MM.1S (cell line): ENCODE data around the gene SDK1.

ENCODE experiments used
- DNase-seq: peaks from one replicate; pipeline ENCODE4 v3.0.0-alpha.2; 2015
- H2AFZ ChIP-seq: fragments of 300-600 bp; sonication (generic); 2 replicates; pipeline ENCODE4 v1.6.0; 2016; ENCODE audit warnings: antibody characterized with exemption, low read length
- H3F3A ChIP-seq: fragments of 300-600 bp; sonication (generic); 2 replicates; pipeline ENCODE4 v1.6.1; 2016; ENCODE audit warnings: mild to moderate bottlenecking, antibody characterized with exemption, low read length, moderate library complexity, mixed read lengths; ENCODE audit not compliant: insufficient read depth
- H3K27ac ChIP-seq: fragments of 300-600 bp; sonication (generic); 2 replicates; pipeline ENCODE4 v1.5.1; 2016; ENCODE audit warnings: mild to moderate bottlenecking, low read length
- H3K27me3 ChIP-seq: fragments of 300-600 bp; sonication (generic); replicated peaks from 2 replicates; pipeline ENCODE4 v1.6.0; 2016; ENCODE audit warnings: low read length; ENCODE audit not compliant: insufficient read depth
- H3K36me3 ChIP-seq: fragments of 300-600 bp; sonication (generic); replicated peaks from 2 replicates; pipeline ENCODE4 v1.6.1; 2016; ENCODE audit warnings: mild to moderate bottlenecking, low read length, mixed read lengths; ENCODE audit not compliant: insufficient read depth
- H3K4me1 ChIP-seq: fragments of 300-600 bp; sonication (generic); 2 replicates; pipeline ENCODE4 v1.6.1; 2016; ENCODE audit warnings: low read length, mixed read lengths
- H3K4me2 ChIP-seq: fragments of 300-600 bp; sonication (generic); 2 replicates; pipeline ENCODE4 v1.6.0; 2016; ENCODE audit warnings: low read depth, low read length
- H3K4me3 ChIP-seq: fragments of 300-600 bp; sonication (generic); 2 replicates; pipeline ENCODE4 v1.5.1; 2016; ENCODE audit warnings: low read length, mixed read lengths
- H3K79me2 ChIP-seq: fragments of 300-600 bp; sonication (generic); 2 replicates; pipeline ENCODE4 v1.6.1; 2016; ENCODE audit warnings: mixed run types, low read length, mixed read lengths
- H3K9ac ChIP-seq: fragments of 300-600 bp; sonication (generic); 2 replicates; pipeline ENCODE4 v1.6.1; 2016; ENCODE audit warnings: low read length, mixed read lengths
- H3K9me2 ChIP-seq: fragments of 300-600 bp; sonication (generic); replicated peaks from 2 replicates; pipeline ENCODE4 v1.6.1; 2016; ENCODE audit warnings: mild to moderate bottlenecking, low read length, mixed read lengths; ENCODE audit not compliant: insufficient read depth
- H3K9me3 ChIP-seq: fragments of 300-600 bp; sonication (generic); replicated peaks from 2 replicates; pipeline ENCODE4 v1.6.1; 2016; ENCODE audit warnings: mild to moderate bottlenecking, low read length, mixed read lengths; ENCODE audit not compliant: insufficient read depth
- H4K20me1 ChIP-seq: fragments of 300-600 bp; sonication (generic); 2 replicates; pipeline ENCODE4 v1.6.1; 2016; ENCODE audit warnings: mild to moderate bottlenecking, low read length, moderate library complexity, mixed read lengths; ENCODE audit not compliant: insufficient read depth
- EZH2 ChIP-seq: fragments of 300-600 bp; sonication (generic); optimal IDR thresholded peaks from 2 replicates; pipeline ENCODE3; 2017; ENCODE audit warnings: low read depth, mild to moderate bottlenecking, antibody characterized with exemption, low read length, mixed read lengths
- EZH2phosphoT487 ChIP-seq: fragments of 300-600 bp; sonication (generic); IDR thresholded peaks from 2 replicates; pipeline ENCODE4 v1.6.1; 2018; ENCODE audit warnings: antibody characterized with exemption, low read length
- TF ChIP-seq, protein P1 (sequence below): fragments of 300-600 bp; sonication (generic); IDR thresholded peaks from 2 replicates; pipeline ENCODE4 v1.5.1; 2016; ENCODE audit warnings: antibody characterized with exemption, low read length, mixed read lengths

The SDK1 gene

DNA sequence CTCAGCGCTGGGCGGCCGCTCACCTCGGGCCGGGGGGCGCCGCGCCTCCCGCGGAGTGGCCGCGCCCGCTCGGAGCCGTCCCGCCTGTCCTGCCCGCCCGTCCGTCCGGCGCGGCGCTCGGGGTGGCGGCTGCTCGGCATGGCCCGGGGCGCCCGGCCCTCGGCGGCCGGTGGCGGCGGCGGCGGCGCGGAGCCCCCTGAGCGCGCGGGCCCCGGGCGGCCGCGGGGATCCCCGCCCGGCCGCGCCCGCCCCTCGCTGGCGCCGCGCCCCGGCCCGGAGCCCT is 338 bp downstream of the SDK1 start:
- DNase-seq: no peak
- H3K27me3 ChIP-seq: no peaks in the 10 kb centered on the region
- no peak overlapping the region for H3K27ac ChIP-seq
- TF ChIP-seq EZH2phosphoT487: no peak
- TF ChIP-seq, protein P1, sequence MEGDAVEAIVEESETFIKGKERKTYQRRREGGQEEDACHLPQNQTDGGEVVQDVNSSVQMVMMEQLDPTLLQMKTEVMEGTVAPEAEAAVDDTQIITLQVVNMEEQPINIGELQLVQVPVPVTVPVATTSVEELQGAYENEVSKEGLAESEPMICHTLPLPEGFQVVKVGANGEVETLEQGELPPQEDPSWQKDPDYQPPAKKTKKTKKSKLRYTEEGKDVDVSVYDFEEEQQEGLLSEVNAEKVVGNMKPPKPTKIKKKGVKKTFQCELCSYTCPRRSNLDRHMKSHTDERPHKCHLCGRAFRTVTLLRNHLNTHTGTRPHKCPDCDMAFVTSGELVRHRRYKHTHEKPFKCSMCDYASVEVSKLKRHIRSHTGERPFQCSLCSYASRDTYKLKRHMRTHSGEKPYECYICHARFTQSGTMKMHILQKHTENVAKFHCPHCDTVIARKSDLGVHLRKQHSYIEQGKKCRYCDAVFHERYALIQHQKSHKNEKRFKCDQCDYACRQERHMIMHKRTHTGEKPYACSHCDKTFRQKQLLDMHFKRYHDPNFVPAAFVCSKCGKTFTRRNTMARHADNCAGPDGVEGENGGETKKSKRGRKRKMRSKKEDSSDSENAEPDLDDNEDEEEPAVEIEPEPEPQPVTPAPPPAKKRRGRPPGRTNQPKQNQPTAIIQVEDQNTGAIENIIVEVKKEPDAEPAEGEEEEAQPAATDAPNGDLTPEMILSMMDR: no peak
- TF ChIP-seq EZH2: no peak
- H3F3A ChIP-seq: no peaks in the 10 kb centered on the region
- H3K9me3 ChIP-seq: no peaks in the 10 kb centered on the region
- no peak overlapping the region for H3K9ac ChIP-seq
- H4K20me1 ChIP-seq: no peaks in the 10 kb centered on the region
- H3K4me2 ChIP-seq: no peak overlapping the region
- no peak overlapping the region for H2AFZ ChIP-seq
- no peak overlapping the region for H3K4me3 ChIP-seq
- no peaks in the 10 kb centered on the region for H3K36me3 ChIP-seq
- no peaks in the 10 kb centered on the region for H3K9me2 ChIP-seq
- H3K79me2 ChIP-seq: no peaks in the 10 kb centered on the region
- H3K4me1 ChIP-seq: no peaks in the 10 kb centered on the region

DNA sequence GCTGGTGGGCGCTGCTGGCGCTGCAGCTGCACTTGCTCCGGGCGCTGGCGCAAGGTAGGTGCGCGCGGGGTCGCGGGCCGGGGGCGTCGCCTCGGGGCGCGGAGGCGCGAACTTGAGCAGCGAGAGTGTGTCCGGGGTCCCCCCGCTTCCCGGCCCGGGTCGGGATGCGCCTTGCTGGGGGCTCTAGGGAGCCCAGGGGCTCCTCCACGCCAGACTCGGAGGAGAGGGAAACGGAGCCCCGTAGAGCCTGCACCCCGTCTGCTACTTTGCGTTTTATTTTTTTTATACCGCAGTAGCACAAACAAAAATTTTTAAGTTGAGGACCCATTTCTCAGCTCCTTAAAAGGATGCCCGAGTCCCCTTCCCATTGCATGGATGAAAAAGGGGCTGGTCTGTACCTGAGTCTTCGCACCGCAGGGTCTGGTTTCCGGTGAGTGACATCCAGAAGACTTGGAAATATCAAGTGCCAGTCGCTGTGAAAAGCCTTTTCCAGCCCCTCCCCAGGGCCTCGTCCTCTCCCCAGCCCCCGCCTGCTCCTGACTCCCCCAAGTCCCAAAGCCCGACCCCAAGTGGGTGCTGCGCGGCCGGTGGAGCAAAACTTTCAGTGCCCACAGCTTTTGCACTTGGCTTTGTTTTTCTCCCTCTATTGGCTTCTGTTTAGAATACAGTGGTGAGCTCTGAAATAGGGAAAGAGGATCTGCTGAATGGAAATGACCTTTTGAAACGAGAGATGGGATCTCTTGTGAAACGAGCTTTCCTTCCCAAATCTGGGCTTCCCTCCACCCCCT is 973 bp downstream of the SDK1 start:
- TF ChIP-seq EZH2phosphoT487 (no peak), EZH2 (no peak)
- TF ChIP-seq, protein P1: no peak
- no peak for DNase-seq
- no peaks in the 10 kb centered on the region for H3K4me1 ChIP-seq
- no peaks in the 10 kb centered on the region for H3K79me2 ChIP-seq
- no peak overlapping the region for H3K4me3 ChIP-seq
- H4K20me1 ChIP-seq: no peaks in the 10 kb centered on the region
- H3K27me3 ChIP-seq: no peaks in the 10 kb centered on the region
- no peaks in the 10 kb centered on the region for H3K9me2 ChIP-seq
- H3F3A ChIP-seq: no peaks in the 10 kb centered on the region
- H3K9me3 ChIP-seq: no peaks in the 10 kb centered on the region
- H3K9ac ChIP-seq: no peak overlapping the region
- no peak overlapping the region for H3K27ac ChIP-seq
- H3K36me3 ChIP-seq: no peaks in the 10 kb centered on the region
- no peak overlapping the region for H3K4me2 ChIP-seq
- no peak overlapping the region for H2AFZ ChIP-seq

DNA sequence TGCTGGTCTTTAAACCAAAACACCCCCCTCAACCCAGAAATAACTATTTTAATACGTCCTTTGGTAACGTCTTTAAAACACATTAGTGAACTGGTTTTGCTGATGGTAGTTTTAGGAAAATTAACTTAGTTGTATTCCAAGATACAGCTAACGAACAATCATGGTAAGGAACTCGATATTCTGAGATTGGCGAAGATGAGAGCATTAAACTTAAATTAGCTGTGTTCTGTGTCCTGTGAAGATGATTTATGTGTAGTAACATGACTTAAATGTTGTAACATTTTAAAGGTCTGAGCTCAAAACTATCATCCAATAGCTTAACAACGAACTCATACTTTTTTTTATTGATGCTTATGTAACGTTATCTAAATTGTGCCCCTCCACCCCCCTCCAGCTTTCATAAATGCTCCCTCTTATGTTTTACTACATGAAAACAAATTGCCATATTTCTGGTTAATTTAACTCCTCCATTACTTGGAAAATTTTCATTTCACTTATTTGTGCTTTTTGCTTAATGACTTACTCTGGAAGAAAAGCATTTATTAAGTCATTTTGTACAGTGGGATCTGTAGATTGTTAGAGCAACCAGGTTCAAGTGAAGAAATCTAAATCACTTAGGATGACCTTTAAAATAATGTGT is 1.7 kb downstream of the SDK1 start:
- Histone ChIP-seq H2AFZ (no peak overlapping the region), H3K27ac (no peak overlapping the region), H3K4me1 (no peaks in the 10 kb centered on the region), H3K36me3 (no peaks in the 10 kb centered on the region), H3K27me3 (no peaks in the 10 kb centered on the region), H3K4me3 (no peak overlapping the region), H3K9ac (no peak overlapping the region), H3K9me2 (no peaks in the 10 kb centered on the region), H3K4me2 (no peak overlapping the region), H3K9me3 (no peaks in the 10 kb centered on the region), H3F3A (no peaks in the 10 kb centered on the region), H4K20me1 (no peaks in the 10 kb centered on the region), H3K79me2 (no peaks in the 10 kb centered on the region)
- DNase-seq: no peak
- TF ChIP-seq EZH2phosphoT487: no peak
- TF ChIP-seq, protein P1: no peak
- no peak for TF ChIP-seq EZH2
